Cardiac fibroblast (primary cell): Measurements from ENCODE around the gene ANKRD6.

Experiments
- DNase-seq, 2 donors: peaks; one replicate each; pipeline versions ENCODE4 v3.0.0 to v3.0.0-alpha.2; 2010; ENCODE audit warnings: low read depth in 2 of 2
- H3K4me3 ChIP-seq, 2 donors: replicated peaks in 1 of 2; 1 replicate in 1 of 2; 2 replicates in 1 of 2; pipeline ENCODE4 v1.5.1; 2011; ENCODE audit warnings: low read depth in 2 of 2, low read length in 2 of 2, mild to moderate bottlenecking in 2 of 2, moderate library complexity in 1 of 2
- TF ChIP-seq, protein P1 (sequence below): IDR thresholded peaks from one replicate; pipeline ENCODE4 v1.5.1; 2011; ENCODE audit warnings: low read depth, mild to moderate bottlenecking, low read length, inconsistent platforms

The ANKRD6 gene

DNA sequence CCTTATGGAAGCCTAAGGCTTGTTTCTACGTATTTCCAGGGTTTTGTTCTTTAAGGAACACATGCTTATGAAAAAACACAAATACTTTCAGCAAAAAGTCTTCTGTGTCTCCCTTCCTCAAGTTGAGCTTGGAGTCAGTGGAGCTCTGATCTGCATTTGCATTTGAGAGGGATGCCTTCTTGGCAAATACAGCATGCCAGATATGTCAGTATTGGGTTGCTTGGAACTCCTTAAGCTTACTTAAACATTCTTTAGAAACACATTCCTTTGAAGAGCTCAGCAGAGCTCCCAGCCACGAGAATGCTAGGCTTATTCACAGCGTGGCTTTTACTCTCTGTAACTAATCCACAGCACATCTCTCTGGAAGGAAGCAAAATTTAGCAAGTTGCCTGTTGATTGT lies 68.3 kb downstream of the ANKRD6 start:
- no peak for DNase-seq
- H3K4me3 ChIP-seq: no peak overlapping the region
- TF ChIP-seq, protein P1, sequence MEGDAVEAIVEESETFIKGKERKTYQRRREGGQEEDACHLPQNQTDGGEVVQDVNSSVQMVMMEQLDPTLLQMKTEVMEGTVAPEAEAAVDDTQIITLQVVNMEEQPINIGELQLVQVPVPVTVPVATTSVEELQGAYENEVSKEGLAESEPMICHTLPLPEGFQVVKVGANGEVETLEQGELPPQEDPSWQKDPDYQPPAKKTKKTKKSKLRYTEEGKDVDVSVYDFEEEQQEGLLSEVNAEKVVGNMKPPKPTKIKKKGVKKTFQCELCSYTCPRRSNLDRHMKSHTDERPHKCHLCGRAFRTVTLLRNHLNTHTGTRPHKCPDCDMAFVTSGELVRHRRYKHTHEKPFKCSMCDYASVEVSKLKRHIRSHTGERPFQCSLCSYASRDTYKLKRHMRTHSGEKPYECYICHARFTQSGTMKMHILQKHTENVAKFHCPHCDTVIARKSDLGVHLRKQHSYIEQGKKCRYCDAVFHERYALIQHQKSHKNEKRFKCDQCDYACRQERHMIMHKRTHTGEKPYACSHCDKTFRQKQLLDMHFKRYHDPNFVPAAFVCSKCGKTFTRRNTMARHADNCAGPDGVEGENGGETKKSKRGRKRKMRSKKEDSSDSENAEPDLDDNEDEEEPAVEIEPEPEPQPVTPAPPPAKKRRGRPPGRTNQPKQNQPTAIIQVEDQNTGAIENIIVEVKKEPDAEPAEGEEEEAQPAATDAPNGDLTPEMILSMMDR: no peak

DNA sequence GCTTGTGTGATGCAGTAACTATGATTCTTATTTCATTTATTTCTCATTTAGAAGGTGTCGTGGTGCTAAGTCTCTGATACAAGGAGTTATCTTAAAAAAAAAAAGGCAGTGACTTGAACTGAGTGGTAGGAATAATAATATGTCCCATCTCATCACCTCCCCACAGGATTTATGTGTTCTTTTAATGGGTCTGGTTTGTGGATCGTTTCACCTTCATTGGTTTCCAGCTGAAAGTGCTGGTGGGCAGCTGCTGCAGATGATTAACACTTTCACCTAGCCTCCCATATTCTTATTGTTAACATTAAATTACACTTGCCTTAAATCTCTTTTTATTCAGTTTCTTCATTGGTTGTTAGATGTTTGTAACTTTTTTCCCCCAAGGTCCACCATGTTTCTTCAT lies 68.8 kb downstream of the ANKRD6 start:
- no peak overlapping the region for H3K4me3 ChIP-seq
- no peak for DNase-seq
- TF ChIP-seq, protein P1: no peak

GRCh38 chr6:89503641-89504040 lies 70.7 kb downstream of the ANKRD6 start:
- H3K4me3 ChIP-seq: no peak overlapping the region
- TF ChIP-seq, protein P1: no peak
- no peak for DNase-seq

GRCh38 chr6:89505847-89506246 lies 72.9 kb downstream of the ANKRD6 start:
- no peak for DNase-seq
- TF ChIP-seq, protein P1: no peak
- no peak overlapping the region for H3K4me3 ChIP-seq

GRCh38 chr6:89506716-89507617 lies 74.0 kb downstream of the ANKRD6 start:
- TF ChIP-seq, protein P1: no peak
- H3K4me3 ChIP-seq: no peak overlapping the region
- no peak for DNase-seq

- TF ChIP-seq, protein P1: no peak
- no peak overlapping the region for H3K4me3 ChIP-seq
- DNase-seq: peak in 1 of 2 donors; percentile 8
Observed at GRCh38 chr6:89508755-89509563, 76.0 kb downstream of the ANKRD6 start.
